PFSK-1 (cell line): ENCODE results near the gene PI4KB.

Source experiments
- FOXP2 ChIP-seq: optimal IDR thresholded peaks from 2 replicates; pipeline ENCODE3; 2011; ENCODE audit warnings: borderline replicate concordance, control low read depth, inconsistent platforms; ENCODE audit not compliant: insufficient read depth; ENCODE audit errors: extremely low read length, extremely low read depth
- POLR2AphosphoS5 ChIP-seq: IDR thresholded peaks from 2 replicates; pipeline ENCODE4 v1.6.1; 2012; ENCODE audit warnings: low read depth, mild to moderate bottlenecking, control low read depth, low read length, moderate library complexity
- REST ChIP-seq, 2 experiments: IDR thresholded peaks; 2 replicates each; pipeline versions ENCODE4 v1.6.1 to v1.8.0; 2011 to 2012; ENCODE audit warnings: low read depth in 2 of 2, low read length in 2 of 2, control low read depth in 1 of 2, inconsistent platforms in 1 of 2, mild to moderate bottlenecking in 1 of 2, moderate library complexity in 1 of 2; ENCODE audit not compliant: insufficient read depth in 1 of 2
- SIN3A ChIP-seq: IDR thresholded peaks from 2 replicates; pipeline ENCODE4 v1.6.1; 2012; ENCODE audit warnings: mild to moderate bottlenecking, low read length, moderate library complexity, borderline replicate concordance; ENCODE audit not compliant: insufficient read depth
- TAF1 ChIP-seq: IDR thresholded peaks from 2 replicates; pipeline ENCODE4 v1.6.1; 2012; ENCODE audit warnings: low read length, control low read depth, borderline replicate concordance; ENCODE audit not compliant: insufficient read depth

PI4KB gene

GRCh38 chr1:151369621-151370048 lies 42.4 kb upstream of the PI4KB start:
- no peak for TF ChIP-seq REST (IDR thresholded peaks at IDR 0.05; ENCODE audit: insufficient read depth in 1 of 2, low read depth in 2 of 2, low read length in 2 of 2)
- no peak for TF ChIP-seq SIN3A
- TF ChIP-seq POLR2AphosphoS5: no peak
- TF ChIP-seq FOXP2: no peak
- no peak for TF ChIP-seq TAF1

GRCh38 chr1:151369302-151369610 lies 42.0 kb upstream of the PI4KB start:
- TF ChIP-seq TAF1: no peak

GRCh38 chr1:151368393-151369301 lies 41.4 kb upstream of the PI4KB start:
- TF ChIP-seq SIN3A (no peak), TAF1 (no peak), FOXP2 (no peak)

- no peak for TF ChIP-seq SIN3A
- TF ChIP-seq REST (IDR thresholded peaks at IDR 0.05; ENCODE audit: insufficient read depth in 1 of 2, low read depth in 2 of 2, low read length in 2 of 2): no peak
- no peak for TF ChIP-seq FOXP2
- TF ChIP-seq TAF1: no peak
- TF ChIP-seq POLR2AphosphoS5: no peak
These were observed 40.6 kb upstream of the PI4KB start for GRCh38 chr1:151367658-151368392.

- no peak for TF ChIP-seq POLR2AphosphoS5
- no peak for TF ChIP-seq REST (IDR thresholded peaks at IDR 0.05; ENCODE audit: insufficient read depth in 1 of 2, low read depth in 2 of 2, low read length in 2 of 2)
- no peak for TF ChIP-seq SIN3A
- no peak for TF ChIP-seq TAF1
- TF ChIP-seq FOXP2: no peak
These were observed 37.8 kb upstream of the PI4KB start for GRCh38 chr1:151364996-151365395.
